GM12874 (cell line): Measurements from ENCODE around the gene GAB2.

ENCODE experiments used
- CTCF ChIP-seq: IDR thresholded peaks from 2 replicates; pipeline ENCODE4 v1.5.1; 2011; ENCODE audit warnings: low read depth, mild to moderate bottlenecking, control low read depth, low read length, moderate library complexity; ENCODE audit not compliant: insufficient read depth

The GAB2 gene

GRCh38 chr11:78405805-78406204 lies 11.8 kb downstream of the GAB2 start:
- no peak for TF ChIP-seq CTCF

DNA sequence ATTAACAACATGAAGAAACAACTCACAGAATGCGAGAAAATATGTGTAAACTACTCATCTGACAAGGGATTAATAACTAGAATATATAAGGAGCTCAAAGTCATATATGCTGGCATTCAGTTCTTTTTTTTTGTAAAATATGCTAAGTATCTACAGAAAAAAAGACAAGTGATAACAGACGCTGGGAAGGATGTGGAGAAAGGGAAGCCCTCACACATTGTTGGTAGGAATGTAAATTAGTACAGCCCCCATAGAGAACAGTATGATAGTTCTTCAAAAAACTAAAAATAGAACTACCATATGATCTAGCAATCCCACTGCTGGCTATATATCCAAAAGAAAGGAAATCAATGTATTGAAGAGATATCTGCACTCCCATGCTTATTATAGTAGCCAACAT lies 13.8 kb downstream of the GAB2 start:
- TF ChIP-seq CTCF = no peak

DNA sequence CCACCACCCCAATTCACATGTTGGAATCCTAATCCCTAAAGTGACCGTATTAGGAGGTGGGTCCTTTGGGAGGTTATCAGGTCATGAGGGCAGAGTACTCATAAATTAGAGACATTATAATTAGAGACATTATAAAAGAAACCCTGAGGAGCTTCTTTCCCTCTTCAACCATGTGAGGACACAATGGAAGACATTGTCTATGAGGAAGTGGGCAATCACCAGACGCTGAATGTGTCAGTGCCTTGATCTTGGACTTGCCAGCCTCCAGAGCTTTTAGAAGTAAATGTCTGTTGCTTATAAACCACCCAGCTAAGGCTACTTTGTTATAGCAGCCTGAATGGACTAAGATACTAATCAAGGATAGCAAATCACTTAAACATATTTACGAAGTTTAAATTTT lies 14.8 kb downstream of the GAB2 start:
- TF ChIP-seq CTCF = no peak

DNA sequence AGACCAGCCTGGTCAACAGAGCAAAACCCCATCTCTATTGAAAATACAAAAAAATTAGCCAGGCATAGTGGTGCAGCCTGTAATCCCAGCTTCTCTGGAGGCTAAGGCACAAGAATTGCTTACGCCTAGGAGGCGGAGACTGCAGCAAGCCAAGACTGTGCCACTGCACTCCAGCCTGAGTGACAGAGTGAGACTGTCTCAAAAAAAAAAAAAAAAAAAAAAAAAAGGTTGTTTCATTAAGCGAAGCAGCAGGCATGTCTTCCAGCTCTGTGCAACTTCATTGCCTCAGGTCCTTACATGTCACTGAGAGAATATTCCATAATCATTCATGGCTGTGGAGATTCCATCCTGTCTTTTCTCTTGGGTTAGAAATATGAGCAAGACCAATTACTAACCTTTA lies 16.9 kb downstream of the GAB2 start:
- TF ChIP-seq CTCF = no peak

DNA sequence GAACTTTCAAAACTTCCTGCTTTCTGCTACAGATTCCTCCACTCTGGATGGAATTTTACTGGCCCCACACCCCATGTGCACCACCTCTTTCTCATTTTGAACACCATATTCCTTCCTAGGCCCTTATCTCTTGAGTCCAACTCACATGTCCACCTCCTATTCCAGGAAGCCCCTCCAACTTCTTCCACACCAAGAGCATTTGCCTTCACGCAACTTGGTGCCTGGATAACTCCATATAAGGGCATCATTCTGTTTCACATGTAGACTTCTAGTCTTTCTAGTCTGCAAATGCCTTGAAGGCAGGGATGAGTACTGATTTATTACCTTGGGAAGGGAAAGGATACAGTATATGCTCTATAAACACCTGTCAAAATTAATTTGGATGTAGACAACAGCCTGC lies 17.5 kb downstream of the GAB2 start:
- no peak for TF ChIP-seq CTCF

DNA sequence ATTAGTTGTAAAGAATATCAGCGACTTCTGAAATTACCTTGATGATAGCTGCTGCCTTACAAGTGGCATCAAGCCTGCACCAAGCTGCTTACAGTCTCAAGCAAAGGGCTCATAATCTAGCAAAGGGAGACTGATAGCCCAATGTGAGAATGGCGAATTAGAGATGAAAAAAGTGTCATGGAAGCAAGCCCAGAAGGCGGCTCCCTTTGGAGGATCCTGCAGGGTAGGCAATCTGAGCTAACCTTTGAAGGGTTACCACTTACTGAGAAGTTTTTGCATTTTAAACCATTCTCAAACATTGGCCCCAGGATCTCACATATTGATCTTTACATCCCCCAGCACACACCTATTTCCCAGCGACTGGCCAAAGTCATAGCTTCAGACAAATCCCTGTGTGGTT lies 18.5 kb downstream of the GAB2 start:
- TF ChIP-seq CTCF = no peak

DNA sequence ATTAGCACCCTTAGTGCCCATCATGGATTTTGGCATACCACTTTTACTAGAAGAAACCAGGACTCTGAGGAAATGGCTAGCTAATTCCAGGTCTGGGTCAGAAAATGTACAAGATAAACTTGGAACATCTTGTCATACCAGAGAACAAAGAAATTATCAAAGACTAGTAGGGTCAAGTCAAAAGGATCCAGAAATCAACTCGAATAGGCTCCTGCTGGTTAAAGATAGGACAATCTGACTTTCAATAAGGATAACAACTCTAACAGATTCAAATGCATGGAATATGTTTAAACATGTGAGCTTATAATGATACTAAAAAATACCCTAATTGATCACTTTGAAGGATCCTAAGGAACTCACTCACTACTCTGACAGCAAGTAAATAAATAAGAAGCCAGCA lies 18.9 kb downstream of the GAB2 start:
- no peak for TF ChIP-seq CTCF

- TF ChIP-seq CTCF = no peak
These were observed 20.2 kb downstream of the GAB2 start for GRCh38 chr11:78397398-78397797.
